Loucy (cell line): ENCODE results near the gene BBX.

Experiments used
- H2AFZ ChIP-seq: fragments of 200-600 bp; sonication (generic); 2 replicates; pipeline ENCODE4 v1.6.0; 2016; ENCODE audit warnings: antibody characterized with exemption, mild to moderate bottlenecking, low read length, moderate library complexity
- H3F3A ChIP-seq: fragments of 200-600 bp; 2 replicates; pipeline ENCODE4 v1.6.0; 2016; ENCODE audit warnings: antibody characterized with exemption, low read depth, mild to moderate bottlenecking
- H3K27me3 ChIP-seq: fragments of 200-600 bp; sonication (generic); 2 replicates; pipeline ENCODE4 v1.6.1; 2014; ENCODE audit warnings: low read length, mild to moderate bottlenecking; ENCODE audit not compliant: insufficient read depth, poor library complexity, severe bottlenecking
- H3K36me3 ChIP-seq: fragments of 200-600 bp; sonication (generic); 2 replicates; pipeline ENCODE4 v1.6.1; 2016; ENCODE audit warnings: low read length; ENCODE audit not compliant: insufficient read depth
- H3K4me1 ChIP-seq: fragments of 200-600 bp; sonication (generic); 2 replicates; pipeline ENCODE4 v1.5.1; 2014; ENCODE audit warnings: low read length, mild to moderate bottlenecking; ENCODE audit not compliant: insufficient read depth, poor library complexity, severe bottlenecking
- H3K4me2 ChIP-seq: fragments of 200-600 bp; sonication (generic); 2 replicates; pipeline ENCODE4 v1.6.0; 2014; ENCODE audit warnings: antibody characterized with exemption, low read length, low read depth, mild to moderate bottlenecking; ENCODE audit not compliant: poor library complexity, severe bottlenecking
- H3K4me3 ChIP-seq: fragments of 200-600 bp; sonication (generic); 2 replicates; pipeline ENCODE4 v1.5.1; 2014; ENCODE audit warnings: low read length, mild to moderate bottlenecking, mixed read lengths; ENCODE audit not compliant: poor library complexity, severe bottlenecking
- H3K79me2 ChIP-seq: fragments of 200-600 bp; sonication (generic); 2 replicates; pipeline ENCODE4 v1.6.1; 2014; ENCODE audit warnings: low read length; ENCODE audit not compliant: insufficient read depth
- H3K9ac ChIP-seq: fragments of 200-600 bp; sonication (generic); 2 replicates; pipeline ENCODE4 v1.6.0; 2014; ENCODE audit warnings: mild to moderate bottlenecking, low read depth, low read length, moderate library complexity; ENCODE audit not compliant: poor library complexity, severe bottlenecking
- H3K9me2 ChIP-seq: fragments of 200-600 bp; sonication (generic); replicated peaks from 2 replicates; pipeline ENCODE4 v1.6.1; 2016; ENCODE audit warnings: low read depth, low read length, mixed read lengths
- H3K9me3 ChIP-seq: fragments of 200-600 bp; sonication (generic); 2 replicates; pipeline ENCODE4 v1.6.1; 2014; ENCODE audit warnings: mild to moderate bottlenecking, antibody characterized with exemption, low read length, low read depth; ENCODE audit not compliant: insufficient read depth
- H4K20me1 ChIP-seq: fragments of 200-600 bp; sonication (generic); 2 replicates; pipeline ENCODE4 v1.6.0; 2014; ENCODE audit warnings: antibody characterized with exemption, low read length, mild to moderate bottlenecking; ENCODE audit not compliant: insufficient read depth, poor library complexity, severe bottlenecking
- EZH2phosphoT487 ChIP-seq: fragments of 200-600 bp; IDR thresholded peaks from 2 replicates; pipeline ENCODE4 v1.6.1; 2018; ENCODE audit warnings: antibody characterized with exemption, mild to moderate bottlenecking, moderate library complexity, borderline replicate concordance
- TF ChIP-seq, protein P1 (sequence below): fragments of 200-600 bp; sonication (generic); conservative IDR thresholded peaks from 2 replicates; pipeline ENCODE4 v1.5.1; 2014; ENCODE audit warnings: mild to moderate bottlenecking, antibody characterized with exemption, low read length

BBX gene

DNA sequence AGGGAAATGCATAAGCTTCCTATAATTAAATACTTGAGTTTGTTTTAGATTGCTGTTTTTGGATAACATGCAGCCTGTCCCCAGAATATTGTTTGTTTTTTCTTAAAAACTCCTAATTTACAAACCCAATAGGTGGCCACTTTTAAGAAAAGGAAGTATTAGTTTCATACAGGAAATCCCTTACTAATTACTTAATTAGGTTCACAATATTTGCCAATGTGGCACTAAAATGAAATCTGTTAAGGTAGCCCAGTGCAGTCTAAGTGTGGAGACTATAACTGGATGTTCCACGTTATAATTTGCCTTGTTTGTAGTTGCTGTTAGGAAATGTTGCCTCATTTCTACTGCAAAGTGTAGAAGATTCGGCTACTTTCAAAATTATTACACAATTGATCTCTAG is 195.8 kb downstream of the BBX start:
- Histone ChIP-seq H4K20me1 (no peaks in the 10 kb centered on the region), H3K4me1 (no peaks in the 10 kb centered on the region), H3K9me3 (no peaks in the 10 kb centered on the region), H3K27me3 (no peaks in the 10 kb centered on the region), H3K9ac (no peak overlapping the region), H3K79me2 (no peaks in the 10 kb centered on the region), H3K4me3 (no peak overlapping the region), H3K36me3 (peaks cover 46% of the 10 kb centered on the region; the same call in 1 of the 2 replicates), H2AFZ (no peak overlapping the region), H3F3A (peaks cover 5% of the 10 kb centered on the region; the same call in 1 of the 2 replicates), H3K4me2 (no peak overlapping the region), H3K9me2 (no peaks in the 10 kb centered on the region)
- no peak for TF ChIP-seq EZH2phosphoT487
- TF ChIP-seq, protein P1, sequence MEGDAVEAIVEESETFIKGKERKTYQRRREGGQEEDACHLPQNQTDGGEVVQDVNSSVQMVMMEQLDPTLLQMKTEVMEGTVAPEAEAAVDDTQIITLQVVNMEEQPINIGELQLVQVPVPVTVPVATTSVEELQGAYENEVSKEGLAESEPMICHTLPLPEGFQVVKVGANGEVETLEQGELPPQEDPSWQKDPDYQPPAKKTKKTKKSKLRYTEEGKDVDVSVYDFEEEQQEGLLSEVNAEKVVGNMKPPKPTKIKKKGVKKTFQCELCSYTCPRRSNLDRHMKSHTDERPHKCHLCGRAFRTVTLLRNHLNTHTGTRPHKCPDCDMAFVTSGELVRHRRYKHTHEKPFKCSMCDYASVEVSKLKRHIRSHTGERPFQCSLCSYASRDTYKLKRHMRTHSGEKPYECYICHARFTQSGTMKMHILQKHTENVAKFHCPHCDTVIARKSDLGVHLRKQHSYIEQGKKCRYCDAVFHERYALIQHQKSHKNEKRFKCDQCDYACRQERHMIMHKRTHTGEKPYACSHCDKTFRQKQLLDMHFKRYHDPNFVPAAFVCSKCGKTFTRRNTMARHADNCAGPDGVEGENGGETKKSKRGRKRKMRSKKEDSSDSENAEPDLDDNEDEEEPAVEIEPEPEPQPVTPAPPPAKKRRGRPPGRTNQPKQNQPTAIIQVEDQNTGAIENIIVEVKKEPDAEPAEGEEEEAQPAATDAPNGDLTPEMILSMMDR: no peak

DNA sequence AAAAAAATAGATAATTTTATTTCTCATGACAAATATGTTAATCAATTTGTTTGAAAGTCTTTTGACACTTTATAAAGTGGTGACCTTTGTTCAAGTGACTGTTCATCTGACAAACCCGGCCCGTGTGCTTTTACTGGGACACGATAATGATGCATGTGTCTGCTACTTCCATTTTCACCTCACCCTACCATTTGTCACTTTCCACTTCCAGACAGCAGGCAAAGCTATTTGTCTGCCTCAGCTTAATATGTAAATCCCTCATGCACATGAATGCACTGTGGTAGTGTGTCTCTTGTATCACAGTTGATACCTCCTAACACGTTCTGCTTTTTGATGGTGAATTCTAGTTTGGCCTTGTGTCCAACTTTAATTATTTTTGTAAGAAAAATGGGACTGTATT is 204.3 kb downstream of the BBX start:
- peaks cover 42% of the 10 kb centered on the region for H3K36me3 ChIP-seq
- no peak overlapping the region for H2AFZ ChIP-seq
- no peaks in the 10 kb centered on the region for H3K9me3 ChIP-seq
- H3F3A ChIP-seq: no peaks in the 10 kb centered on the region
- TF ChIP-seq, protein P1: no peak
- no peak for TF ChIP-seq EZH2phosphoT487
- no peak overlapping the region for H3K9ac ChIP-seq
- H3K4me3 ChIP-seq: no peak overlapping the region
- no peaks in the 10 kb centered on the region for H3K4me1 ChIP-seq
- no peaks in the 10 kb centered on the region for H3K27me3 ChIP-seq
- H4K20me1 ChIP-seq: no peaks in the 10 kb centered on the region
- H3K79me2 ChIP-seq: 0 out of 2 replicates have a peak, but pooled peaks cover 6% of the 10 kb centered on the region
- no peak overlapping the region for H3K4me2 ChIP-seq
- no peaks in the 10 kb centered on the region for H3K9me2 ChIP-seq

DNA sequence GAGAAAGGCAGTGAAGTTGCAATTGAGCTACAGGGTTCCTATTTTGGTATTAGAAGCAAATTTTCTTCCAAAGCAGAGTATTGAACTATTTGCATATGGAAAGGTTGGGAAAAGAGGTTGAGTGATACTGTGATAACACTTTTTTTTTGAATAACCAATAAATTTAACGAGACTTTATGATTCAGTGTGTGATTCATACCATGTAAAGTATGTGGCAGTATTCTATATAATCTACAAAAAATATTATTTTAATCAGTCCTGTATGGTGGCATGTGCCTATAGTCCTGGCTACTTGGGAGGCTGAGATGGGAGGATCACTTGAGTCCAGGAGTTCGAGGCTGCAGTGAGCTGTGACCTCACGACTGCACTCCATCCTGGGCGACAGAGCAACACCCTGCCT is 206.9 kb downstream of the BBX start:
- no peak for TF ChIP-seq EZH2phosphoT487
- TF ChIP-seq, protein P1: no peak

More for the DNA sequence above, 206.9 kb downstream of the BBX start:
- Histone ChIP-seq H3K9me2 (no peaks in the 10 kb centered on the region), H3K9me3 (no peaks in the 10 kb centered on the region), H2AFZ (no peak overlapping the region), H3K9ac (no peak overlapping the region), H3K4me2 (no peak overlapping the region), H3K4me3 (no peak overlapping the region), H3K36me3 (peaks cover 65% of the 10 kb centered on the region), H3F3A (no peaks in the 10 kb centered on the region), H3K27me3 (no peaks in the 10 kb centered on the region), H3K79me2 (0 out of 2 replicates have a peak, but pooled peaks cover 6% of the 10 kb centered on the region), H3K4me1 (no peaks in the 10 kb centered on the region), H4K20me1 (no peaks in the 10 kb centered on the region)
